Measurements from ENCODE around the gene VSIG2.

The VSIG2 gene

DNA sequence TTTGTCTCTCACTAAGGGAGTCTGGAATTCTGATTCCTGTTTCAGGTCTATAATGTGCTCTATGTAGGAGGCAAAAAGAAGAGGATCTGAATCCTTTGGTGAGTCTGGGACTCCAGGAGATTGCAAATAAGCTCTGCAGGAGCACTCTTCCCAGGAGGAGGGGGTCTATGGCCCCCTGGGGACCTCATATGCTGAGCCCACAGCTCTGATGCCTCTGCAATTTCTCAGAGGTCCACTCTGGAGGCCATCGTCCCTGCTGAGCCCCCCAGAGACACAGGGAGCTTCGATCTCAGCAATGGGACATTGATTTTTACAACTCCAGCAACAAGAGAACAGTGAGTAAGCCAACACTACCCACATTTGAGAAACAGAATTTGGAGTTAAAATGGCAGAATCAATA is 32.5 kb downstream of the VSIG2 start:
- no peak for DNase-seq
- Histone ChIP-seq H3K14ac (ENCODE audit: low read length in 2 of 2) (no peak overlapping the region), H2AFZ (ENCODE audit: low read depth, low read length) (no peak overlapping the region), H3K4me1 (ENCODE audit: control insufficient read depth, insufficient read depth, low read depth, low read length) (peaks cover 10% of the 10 kb centered on the region), H4K91ac (ENCODE audit: low read length) (no peak overlapping the region), H3K9ac (ENCODE audit: low read length) (no peak overlapping the region), H3K79me1 (replicated peaks; ENCODE audit: low read length, poor library complexity, severe bottlenecking) (no peaks in the 10 kb centered on the region), H3K4me3 (ENCODE audit: insufficient read depth in 1 of 2, low read depth in 1 of 2, low read length in 2 of 2) (no peak overlapping the region), H3K36me3 (ENCODE audit: control insufficient read depth in 1 of 2, insufficient read depth in 2 of 2, low read depth in 1 of 2, low read length in 2 of 2) (no peaks in the 10 kb centered on the region), H3K9me3 (ENCODE audit: control insufficient read depth, low read length) (no peaks in the 10 kb centered on the region), H2AK5ac (ENCODE audit: low read length, severe bottlenecking) (no peak overlapping the region), H2BK12ac (ENCODE audit: low read length in 2 of 2) (no peak overlapping the region), H4K8ac (ENCODE audit: low read length) (no peak overlapping the region), H3K27me3 (ENCODE audit: control insufficient read depth in 1 of 2, insufficient read depth in 1 of 2, low read length in 2 of 2) (peaks cover 82 to 99% of the 10 kb centered on the region in 2 experiments), H3K18ac (ENCODE audit: low read depth in 1 of 2, low read length in 2 of 2) (no peak overlapping the region), H2BK120ac (ENCODE audit: low read depth, low read length) (no peak overlapping the region), H3K4ac (ENCODE audit: low read depth in 1 of 2, low read length in 2 of 2) (no peak overlapping the region), H2BK5ac (ENCODE audit: low read depth, low read length, poor library complexity, severe bottlenecking) (no peak overlapping the region), H3K27ac (ENCODE audit: low read length, poor library complexity, severe bottlenecking) (no peak overlapping the region), H2BK15ac (ENCODE audit: low read depth, poor library complexity, severe bottlenecking) (no peak overlapping the region), H3K4me2 (ENCODE audit: low read length, poor library complexity, severe bottlenecking) (no peak overlapping the region), H3K23ac (ENCODE audit: low read length in 2 of 2) (no peak overlapping the region)
- WGBS = 13% methylated on average over 2 of the region's 2 CpGs

DNA sequence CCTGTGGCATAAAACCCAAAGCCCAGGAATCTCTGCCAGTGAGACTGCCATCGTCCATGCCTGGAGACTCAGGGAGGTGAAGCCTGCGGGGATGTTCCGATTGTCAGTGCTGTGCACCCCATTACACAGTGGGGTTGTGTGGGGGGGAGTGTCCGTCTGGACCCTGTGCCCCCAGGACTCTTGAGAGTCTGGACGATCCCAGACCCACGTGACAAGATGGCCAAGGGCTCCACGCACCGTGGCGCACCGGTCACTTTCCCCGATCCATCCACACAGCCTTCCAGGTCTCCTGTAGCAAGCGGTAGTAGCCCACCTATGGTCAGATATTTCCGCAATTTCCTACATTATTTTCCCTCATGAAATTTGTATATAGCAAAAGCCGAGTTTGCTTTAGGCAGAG is 33.3 kb downstream of the VSIG2 start:
- no peak overlapping the region for H3K18ac ChIP-seq (ENCODE audit: low read depth in 1 of 2, low read length in 2 of 2)
- no peak overlapping the region for H2BK15ac ChIP-seq (ENCODE audit: low read depth, poor library complexity, severe bottlenecking)
- WGBS = 45% methylated on average over 14 of the region's 14 CpGs

DNA sequence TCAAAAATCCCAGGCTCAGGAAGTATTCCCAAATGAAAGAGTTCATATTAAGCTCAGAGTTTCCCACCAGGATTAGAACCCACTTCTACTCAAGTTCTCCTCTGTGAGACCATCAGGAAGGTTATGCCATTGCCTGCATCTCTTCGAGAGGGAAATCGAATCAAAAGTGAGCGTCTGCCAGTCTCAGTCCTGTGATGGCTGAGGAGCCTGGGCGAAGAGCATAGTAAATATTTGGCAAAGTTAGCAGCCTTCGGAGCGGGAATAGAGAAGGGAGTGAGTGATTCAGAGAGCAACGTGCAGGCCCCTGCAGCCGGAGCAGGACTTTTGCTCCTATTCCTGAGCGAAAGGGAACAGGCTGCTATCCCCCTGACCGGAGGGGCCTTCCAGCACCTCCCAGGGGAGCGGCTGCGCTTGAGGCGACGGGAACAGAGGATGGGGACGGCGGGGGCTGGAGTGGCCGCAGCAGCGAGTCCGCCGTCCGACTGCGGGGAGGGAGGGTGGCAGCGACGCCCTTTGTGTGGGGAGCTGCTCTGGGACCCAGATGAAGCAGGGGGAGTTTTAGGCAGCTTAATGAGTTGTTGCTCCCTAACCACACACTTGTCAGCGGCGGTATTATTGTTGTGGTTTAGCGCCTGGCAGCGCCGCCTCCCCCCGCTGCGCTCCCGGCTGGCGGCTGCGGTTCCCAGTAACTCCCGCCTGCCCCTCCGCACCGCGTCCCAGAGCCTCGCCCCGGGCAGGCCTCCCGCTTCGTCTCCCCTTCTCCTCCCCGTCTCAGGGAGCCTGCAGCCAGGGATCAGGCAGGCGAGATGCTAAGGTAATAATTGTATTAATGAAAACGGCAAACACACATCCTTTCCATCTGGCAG is 34.0 kb downstream of the VSIG2 start:
- H2BK5ac ChIP-seq (ENCODE audit: low read depth, low read length, poor library complexity, severe bottlenecking) = no peak overlapping the region
- peak overlapping the region in 1 of 2 experiments; percentile 87 for H3K23ac ChIP-seq (ENCODE audit: low read length in 2 of 2)
- H3K36me3 ChIP-seq (ENCODE audit: control insufficient read depth in 1 of 2, insufficient read depth in 2 of 2, low read depth in 1 of 2, low read length in 2 of 2) = no peaks in the 10 kb centered on the region
- no peak overlapping the region for H3K14ac ChIP-seq (ENCODE audit: low read length in 2 of 2)
- peak; percentile 20 for DNase-seq
- H2BK120ac ChIP-seq (ENCODE audit: low read depth, low read length) = no peak overlapping the region
- peaks cover 67 to 92% of the 10 kb centered on the region in 2 experiments for H3K27me3 ChIP-seq (ENCODE audit: control insufficient read depth in 1 of 2, insufficient read depth in 1 of 2, low read length in 2 of 2)
- H3K4me1 ChIP-seq (ENCODE audit: control insufficient read depth, insufficient read depth, low read depth, low read length) = peaks cover 10% of the 10 kb centered on the region
- H3K4me2 ChIP-seq (ENCODE audit: low read length, poor library complexity, severe bottlenecking) = peak overlapping the region; percentile 87
- H2BK15ac ChIP-seq (ENCODE audit: low read depth, poor library complexity, severe bottlenecking) = no peak overlapping the region
- no peaks in the 10 kb centered on the region for H3K9me3 ChIP-seq (ENCODE audit: control insufficient read depth, low read length)
- H4K91ac ChIP-seq (ENCODE audit: low read length) = no peak overlapping the region
- H3K27ac ChIP-seq (ENCODE audit: low read length, poor library complexity, severe bottlenecking) = no peak overlapping the region
- H3K4me3 ChIP-seq (ENCODE audit: insufficient read depth in 1 of 2, low read depth in 1 of 2, low read length in 2 of 2) = peak overlapping the region; percentile 34 to 78
- H3K18ac ChIP-seq (ENCODE audit: low read depth in 1 of 2, low read length in 2 of 2) = no peak overlapping the region
- H2AK5ac ChIP-seq (ENCODE audit: low read length, severe bottlenecking) = no peak overlapping the region
- H3K9ac ChIP-seq (ENCODE audit: low read length) = peak overlapping the region; percentile 32
- H2BK12ac ChIP-seq (ENCODE audit: low read length in 2 of 2) = no peak overlapping the region
- WGBS = 1% methylated on average over 32 of the region's 45 CpGs
- no peak overlapping the region for H3K4ac ChIP-seq (ENCODE audit: low read depth in 1 of 2, low read length in 2 of 2)
- H3K79me1 ChIP-seq (replicated peaks; ENCODE audit: low read length, poor library complexity, severe bottlenecking) = no peaks in the 10 kb centered on the region
- H2AFZ ChIP-seq (ENCODE audit: low read depth, low read length) = peak overlapping the region; percentile 75
- peak overlapping the region; percentile 13 for H4K8ac ChIP-seq (ENCODE audit: low read length)

More for the DNA sequence above, 33.3 kb downstream of the VSIG2 start:
- no peak for DNase-seq
- Histone ChIP-seq H3K9ac (ENCODE audit: low read length) (no peak overlapping the region), H3K4me3 (ENCODE audit: insufficient read depth in 1 of 2, low read depth in 1 of 2, low read length in 2 of 2) (peak overlapping the region in 1 of 2 experiments; percentile 78), H2BK5ac (ENCODE audit: low read depth, low read length, poor library complexity, severe bottlenecking) (no peak overlapping the region), H3K23ac (ENCODE audit: low read length in 2 of 2) (no peak overlapping the region), H3K4ac (ENCODE audit: low read depth in 1 of 2, low read length in 2 of 2) (no peak overlapping the region), H3K36me3 (ENCODE audit: control insufficient read depth in 1 of 2, insufficient read depth in 2 of 2, low read depth in 1 of 2, low read length in 2 of 2) (no peaks in the 10 kb centered on the region), H3K14ac (ENCODE audit: low read length in 2 of 2) (no peak overlapping the region), H3K79me1 (replicated peaks; ENCODE audit: low read length, poor library complexity, severe bottlenecking) (no peaks in the 10 kb centered on the region), H2BK120ac (ENCODE audit: low read depth, low read length) (no peak overlapping the region), H3K27ac (ENCODE audit: low read length, poor library complexity, severe bottlenecking) (no peak overlapping the region), H4K8ac (ENCODE audit: low read length) (no peak overlapping the region), H3K27me3 (ENCODE audit: control insufficient read depth in 1 of 2, insufficient read depth in 1 of 2, low read length in 2 of 2) (peaks cover 75 to 99% of the 10 kb centered on the region in 2 experiments), H4K91ac (ENCODE audit: low read length) (no peak overlapping the region), H2AFZ (ENCODE audit: low read depth, low read length) (no peak overlapping the region), H3K4me2 (ENCODE audit: low read length, poor library complexity, severe bottlenecking) (no peak overlapping the region), H3K4me1 (ENCODE audit: control insufficient read depth, insufficient read depth, low read depth, low read length) (peaks cover 10% of the 10 kb centered on the region), H3K9me3 (ENCODE audit: control insufficient read depth, low read length) (no peaks in the 10 kb centered on the region), H2AK5ac (ENCODE audit: low read length, severe bottlenecking) (no peak overlapping the region), H2BK12ac (ENCODE audit: low read length in 2 of 2) (no peak overlapping the region)

DNA sequence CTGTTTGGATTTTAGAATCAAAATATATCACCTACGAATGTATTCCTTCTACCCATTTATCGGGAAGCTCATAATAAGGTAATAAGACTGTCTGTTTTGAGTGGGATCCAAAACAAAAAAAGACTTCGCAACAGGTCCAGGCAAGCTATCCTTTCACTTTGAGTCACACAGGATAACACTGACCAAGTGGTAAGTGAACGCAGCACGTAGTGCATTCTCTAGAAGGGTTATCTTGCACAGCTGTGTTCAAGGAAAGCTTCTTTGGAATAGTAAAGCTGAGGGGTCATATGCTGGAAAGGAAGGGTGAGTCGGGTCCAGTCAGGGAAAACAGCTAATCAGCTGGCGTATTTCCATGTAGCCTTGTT is 34.7 kb downstream of the VSIG2 start:
- Histone ChIP-seq H3K9ac (ENCODE audit: low read length) (peak overlapping the region; percentile 32), H4K8ac (ENCODE audit: low read length) (no peak overlapping the region), H2AFZ (ENCODE audit: low read depth, low read length) (no peak overlapping the region), H3K23ac (ENCODE audit: low read length in 2 of 2) (no peak overlapping the region), H2BK15ac (ENCODE audit: low read depth, poor library complexity, severe bottlenecking) (no peak overlapping the region), H2AK5ac (ENCODE audit: low read length, severe bottlenecking) (no peak overlapping the region), H3K27ac (ENCODE audit: low read length, poor library complexity, severe bottlenecking) (no peak overlapping the region), H3K14ac (ENCODE audit: low read length in 2 of 2) (no peak overlapping the region), H4K91ac (ENCODE audit: low read length) (no peak overlapping the region), H2BK12ac (ENCODE audit: low read length in 2 of 2) (no peak overlapping the region), H3K27me3 (ENCODE audit: control insufficient read depth in 1 of 2, insufficient read depth in 1 of 2, low read length in 2 of 2) (peaks cover 61 to 86% of the 10 kb centered on the region in 2 experiments), H2BK120ac (ENCODE audit: low read depth, low read length) (no peak overlapping the region), H3K9me3 (ENCODE audit: control insufficient read depth, low read length) (no peaks in the 10 kb centered on the region), H3K4me1 (ENCODE audit: control insufficient read depth, insufficient read depth, low read depth, low read length) (peaks cover 10% of the 10 kb centered on the region), H3K18ac (ENCODE audit: low read depth in 1 of 2, low read length in 2 of 2) (no peak overlapping the region), H3K4me2 (ENCODE audit: low read length, poor library complexity, severe bottlenecking) (no peak overlapping the region), H3K4me3 (ENCODE audit: insufficient read depth in 1 of 2, low read depth in 1 of 2, low read length in 2 of 2) (peak overlapping the region in 1 of 2 experiments; percentile 78), H3K36me3 (ENCODE audit: control insufficient read depth in 1 of 2, insufficient read depth in 2 of 2, low read depth in 1 of 2, low read length in 2 of 2) (no peaks in the 10 kb centered on the region), H3K79me1 (replicated peaks; ENCODE audit: low read length, poor library complexity, severe bottlenecking) (no peaks in the 10 kb centered on the region), H3K4ac (ENCODE audit: low read depth in 1 of 2, low read length in 2 of 2) (no peak overlapping the region), H2BK5ac (ENCODE audit: low read depth, low read length, poor library complexity, severe bottlenecking) (no peak overlapping the region)
- WGBS = 48% methylated on average over 7 of the region's 7 CpGs
- DNase-seq = peak; percentile 10
